ENCODE data around the gene TGFBR3L. TPM values are rescaled to one million over a fixed set of nuclear protein-coding genes. Genes with fewer than 3 reads are reported as not detected.

The TGFBR3L gene
- total RNA-seq, 1 donor from 2014 or later, result 1.2 TPM

- Mint-ChIP-seq H3K4me1 (peaks cover 41% of the 10 kb centered on the region), H3K4me3 (peak overlapping the region; percentile 85), H3K9me3 (no peaks in the 10 kb centered on the region), H3K27ac (peak overlapping the region; percentile 94), H3K36me3 (no peaks in the 10 kb centered on the region), H3K27me3 (ENCODE audit: low read depth) (no peaks in the 10 kb centered on the region)
- peak; percentile 92 for TF ChIP-seq CTCF (IDR thresholded peaks at IDR 0.05; ENCODE audit: unreplicated experiment)
- peak; percentile 89 to 92 for DNase-seq (ENCODE audit: low spot score in 2 of 2, unreplicated experiment in 2 of 2)
These were observed 10.7 kb downstream of the TGFBR3L start for GRCh38 chr19:7925171-7925851.

- DNase-seq (ENCODE audit: low spot score in 2 of 2, unreplicated experiment in 2 of 2), result peak; percentile 79 to 89
- Mint-ChIP-seq H3K27me3 (ENCODE audit: low read depth) (no peaks in the 10 kb centered on the region), H3K4me1 (peaks cover 37% of the 10 kb centered on the region), H3K9me3 (no peaks in the 10 kb centered on the region), H3K36me3 (no peaks in the 10 kb centered on the region), H3K27ac (peak within 1 kb of the TSS; percentile 94), H3K4me3 (peak within 1 kb of the TSS; percentile 85)
- TF ChIP-seq CTCF (IDR thresholded peaks at IDR 0.05; ENCODE audit: unreplicated experiment), result no peak
These were observed 11.5 kb downstream of the TGFBR3L start, which contains the start of gene CTXN1 for GRCh38 chr19:7926021-7926726. CTXN1 (minus strand) TSS chr19:7926135; CDS start chr19:7925538, 597 bp downstream.

DNA sequence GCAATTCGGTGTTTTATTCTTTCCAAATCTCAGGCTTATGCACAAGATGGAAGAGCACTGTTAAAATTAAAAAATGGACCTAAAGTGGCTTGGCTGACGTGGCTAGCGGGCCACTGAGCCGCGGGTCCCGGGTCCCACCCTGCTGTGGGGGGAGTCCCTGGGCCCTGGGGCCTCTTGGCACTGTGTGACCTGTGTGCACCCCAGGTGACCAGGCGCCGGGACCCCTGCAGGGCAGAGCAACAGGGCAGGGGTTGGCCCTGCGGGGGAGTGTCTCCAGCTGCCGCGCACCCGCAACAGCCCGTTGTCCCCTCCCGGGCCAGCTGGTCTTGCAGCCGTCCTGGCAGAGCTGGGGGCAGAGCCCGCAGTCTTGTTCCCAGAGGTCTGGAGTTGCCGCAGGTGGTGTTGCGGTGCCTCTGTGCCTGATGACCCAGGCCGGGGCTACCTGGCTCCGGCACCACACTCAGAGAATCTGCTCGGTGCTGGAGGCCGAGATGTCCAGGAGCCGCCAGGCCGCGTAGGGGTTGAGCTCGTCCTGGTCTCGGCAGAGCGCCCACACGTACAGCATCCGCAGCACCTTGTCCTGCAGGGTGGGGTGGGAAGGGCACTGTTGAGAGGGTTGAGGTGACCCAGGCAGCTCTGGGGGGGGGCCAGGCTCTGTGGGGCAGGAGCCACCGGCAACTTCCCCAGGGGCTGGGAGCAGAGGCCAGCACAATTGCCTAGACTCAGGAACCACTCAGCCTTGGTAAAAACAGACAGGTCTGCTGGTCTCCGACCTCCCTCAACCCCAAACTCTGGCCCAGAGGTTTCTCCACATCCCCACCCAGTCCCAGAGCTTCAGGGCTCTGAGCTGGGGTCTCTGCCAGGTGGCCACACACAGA, 12.3 kb downstream of the TGFBR3L start:
- TF ChIP-seq CTCF (IDR thresholded peaks at IDR 0.05; ENCODE audit: unreplicated experiment), result no peak
- H3K9me3 Mint-ChIP-seq, result no peaks in the 10 kb centered on the region
- peak overlapping the region; percentile 91 for H3K27ac Mint-ChIP-seq
- peak overlapping the region; percentile 70 for H3K4me3 Mint-ChIP-seq
- H3K27me3 Mint-ChIP-seq (ENCODE audit: low read depth), result no peaks in the 10 kb centered on the region
- H3K4me1 Mint-ChIP-seq, result peaks cover 34% of the 10 kb centered on the region
- DNase-seq (ENCODE audit: low spot score in 2 of 2, unreplicated experiment in 2 of 2), result no peak
- H3K36me3 Mint-ChIP-seq, result no peaks in the 10 kb centered on the region

- DNase-seq (ENCODE audit: low spot score in 2 of 2, unreplicated experiment in 2 of 2), result no peak
- Mint-ChIP-seq H3K27me3 (ENCODE audit: low read depth) (no peaks in the 10 kb centered on the region), H3K27ac (peak overlapping the region; percentile 100), H3K4me3 (peak overlapping the region; percentile 62), H3K36me3 (no peaks in the 10 kb centered on the region), H3K9me3 (no peaks in the 10 kb centered on the region), H3K4me1 (peaks cover 34% of the 10 kb centered on the region)
- TF ChIP-seq CTCF (IDR thresholded peaks at IDR 0.05; ENCODE audit: unreplicated experiment), result no peak
These were observed 13.1 kb downstream of the TGFBR3L start for GRCh38 chr19:7927605-7928333.

DNA sequence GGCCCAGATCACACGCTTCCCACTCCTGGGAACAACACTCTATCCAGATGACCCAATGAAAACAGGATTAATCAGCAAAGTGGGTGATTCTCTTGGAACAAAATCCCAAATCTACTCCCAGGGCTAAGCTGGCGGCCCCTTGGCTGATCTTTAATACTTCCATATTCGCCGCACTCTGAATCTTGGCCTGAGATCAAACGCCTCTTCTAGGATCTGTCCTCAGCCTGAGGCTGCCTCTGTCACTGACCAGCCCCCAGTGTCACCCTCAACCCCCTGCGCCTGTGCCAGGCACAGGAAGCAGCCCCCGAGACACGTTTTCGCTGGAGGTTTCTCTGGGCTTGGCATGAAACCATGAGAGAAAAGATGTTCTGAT, 13.7 kb downstream of the TGFBR3L start:
- H3K4me3 Mint-ChIP-seq, result peak overlapping the region; percentile 62
- TF ChIP-seq CTCF (IDR thresholded peaks at IDR 0.05; ENCODE audit: unreplicated experiment), result no peak
- no peaks in the 10 kb centered on the region for H3K9me3 Mint-ChIP-seq
- H3K4me1 Mint-ChIP-seq, result peaks cover 31% of the 10 kb centered on the region
- peak overlapping the region; percentile 100 for H3K27ac Mint-ChIP-seq
- H3K36me3 Mint-ChIP-seq, result no peaks in the 10 kb centered on the region
- DNase-seq (ENCODE audit: low spot score in 2 of 2, unreplicated experiment in 2 of 2), result no peak
- no peaks in the 10 kb centered on the region for H3K27me3 Mint-ChIP-seq (ENCODE audit: low read depth)

All from mesothelial cell of epicardium (in vitro differentiated cells).